Suppressor macrophage treated with lipopolysaccharide for 4 hours (primary cell): ENCODE measurements around the gene CBARP.
A peak's percentile ranks its signal among the peaks of the same experiment; 100 is the strongest.
"Not testable (repeated sequence)": the region's sequence is repeated elsewhere in the genome, so short reads cannot be mapped to it uniquely, and the experiment has no call there.

Source experiments
- DNase-seq: peaks from one replicate; pipeline ENCODE4 v3.0.0-alpha.2; 2020

CBARP gene

GRCh38 chr19:1206864-1207450, 30.8 kb downstream of the CBARP start:
- DNase-seq, result no peak

- peak; percentile 29 for DNase-seq
Measured at GRCh38 chr19:1206150-1206863, 31.5 kb downstream of the CBARP start.

GRCh38 chr19:1205114-1206099, 32.4 kb downstream of the CBARP start, which contains the start of gene STK11:
Gene STK11, plus strand, starts transcription at chr19:1205778. Its CDS starts 1,136 bp downstream, at chr19:1206914.
- peak; percentile 99 for DNase-seq

GRCh38 chr19:1200614-1201013, 37.2 kb downstream of the CBARP start:
- DNase-seq, result not testable (repeated sequence)

- no peak for DNase-seq
Measured at GRCh38 chr19:1199531-1199930, 38.3 kb downstream of the CBARP start.

GRCh38 chr19:1189419-1189818, 48.4 kb downstream of the CBARP start:
- no peak for DNase-seq

- DNase-seq, result no peak
Measured at GRCh38 chr19:1183543-1184172, 54.1 kb downstream of the CBARP start.

- no peak for DNase-seq
Measured at GRCh38 chr19:1182727-1183126, 55.1 kb downstream of the CBARP start.

- DNase-seq, result no peak
Measured at GRCh38 chr19:1182068-1182467, 55.7 kb downstream of the CBARP start.

- DNase-seq, result no peak
Measured at GRCh38 chr19:1181606-1182005, 56.2 kb downstream of the CBARP start.
